IMR-90 (cell line): ENCODE results near the gene ANKRD16. TPM values are rescaled to one million over a fixed set of nuclear protein-coding genes. Genes with fewer than 3 reads are reported as not detected.
A peak's percentile ranks its signal among the peaks of the same experiment; 100 is the strongest.

Experiments
- ATAC-seq: fragments of 200-7000 bp; cut with Tn5 transposase; 2 replicates; pipeline ENCODE4 v1.9.1; 2020; ENCODE audit warnings: low read depth, mild to moderate bottlenecking, moderate library complexity
- BruUV-seq: library from RNA; stranded (reverse); fragments of 400-500 nt; replicated peaks from 2 replicates; lab custom pipeline; 2021; lab: Mats Ljungman, UMichigan
- CTCF ChIA-PET: fragments of 300-600 bp; formaldehyde crosslinking; extraction: SDS; loops from one replicate; lab custom pipeline; 2021; ENCODE audit warnings: antibody characterized with exemption; lab: Yijun Ruan, JAX
- POLR2A ChIA-PET: fragments of 300-600 bp; sonication (Branson Sonifier 250); formaldehyde crosslinking; loops from one replicate; lab custom pipeline; 2022; ENCODE audit warnings: antibody characterized with exemption; ENCODE audit not compliant: unreplicated experiment; lab: Charles Lee
- DNase-seq: peaks from one replicate; pipeline ENCODE4 v3.0.0; 2013
- H2AFZ ChIP-seq: replicated peaks from 2 replicates; pipeline ENCODE3; 2013; ENCODE audit warnings: low read length, mild to moderate bottlenecking; ENCODE audit not compliant: poor library complexity
- H2AK5ac ChIP-seq: 2 replicates; pipeline ENCODE4 v1.6.1; 2013; ENCODE audit warnings: low read depth, low read length, inconsistent platforms
- H2AK9ac ChIP-seq: replicated peaks from 2 replicates; pipeline ENCODE3; 2013; ENCODE audit warnings: mild to moderate bottlenecking, low read depth, low read length, moderate library complexity; ENCODE audit not compliant: poor library complexity
- H2BK120ac ChIP-seq: 2 replicates; pipeline ENCODE4 v1.6.1; 2013; ENCODE audit warnings: low read depth, low read length, inconsistent platforms
- H2BK15ac ChIP-seq: 3 replicates; pipeline ENCODE4 v1.6.1; 2013; ENCODE audit warnings: low read depth, low read length, inconsistent platforms
- H2BK20ac ChIP-seq: 2 replicates; pipeline ENCODE4 v1.6.1; 2013; ENCODE audit warnings: low read depth, mild to moderate bottlenecking, inconsistent platforms, low read length, moderate library complexity
- H2BK5ac ChIP-seq: 2 replicates; pipeline ENCODE4 v1.6.1; 2013; ENCODE audit warnings: mild to moderate bottlenecking, low read depth, low read length, inconsistent platforms; ENCODE audit not compliant: poor library complexity, severe bottlenecking
- H3K14ac ChIP-seq: replicated peaks from 2 replicates; pipeline ENCODE4 v1.6.1; 2013; ENCODE audit warnings: low read depth, low read length, inconsistent platforms
- H3K18ac ChIP-seq: 2 replicates; pipeline ENCODE4 v1.6.1; 2013; ENCODE audit warnings: low read depth, low read length, control low read depth
- H3K23ac ChIP-seq: 2 replicates; pipeline ENCODE4 v1.6.1; 2013; ENCODE audit warnings: low read depth, low read length, inconsistent platforms
- H3K27ac ChIP-seq: 2 replicates; pipeline ENCODE4 v1.5.1; 2013; ENCODE audit warnings: mild to moderate bottlenecking, control low read depth, low read length; ENCODE audit not compliant: insufficient read depth
- H3K27me3 ChIP-seq: 2 replicates; pipeline ENCODE4 v1.6.1; 2013; ENCODE audit warnings: low read length; ENCODE audit not compliant: control insufficient read depth, insufficient read depth
- H3K36me3 ChIP-seq: 2 replicates; pipeline ENCODE4 v1.6.1; 2013; ENCODE audit warnings: low read length, mixed read lengths; ENCODE audit not compliant: control insufficient read depth, insufficient read depth
- H3K4ac ChIP-seq: 2 replicates; pipeline ENCODE4 v1.6.1; 2013; ENCODE audit warnings: low read depth, low read length, inconsistent platforms
- H3K4me1 ChIP-seq: 2 replicates; pipeline ENCODE4 v1.6.1; 2013; ENCODE audit warnings: low read length, mixed read lengths; ENCODE audit not compliant: control insufficient read depth, insufficient read depth
- H3K4me2 ChIP-seq: 2 replicates; pipeline ENCODE4 v1.6.1; 2013; ENCODE audit warnings: low read depth, mild to moderate bottlenecking, control low read depth, low read length, moderate library complexity
- H3K4me3 ChIP-seq: 2 replicates; pipeline ENCODE4 v1.5.1; 2013; ENCODE audit warnings: low read depth, mild to moderate bottlenecking, control low read depth, low read length, moderate library complexity; ENCODE audit not compliant: insufficient read depth
- H3K56ac ChIP-seq: 2 replicates; pipeline ENCODE4 v1.6.1; 2013; ENCODE audit warnings: low read length, inconsistent platforms; ENCODE audit not compliant: insufficient read depth; ENCODE audit errors: extremely low read depth
- H3K79me1 ChIP-seq, 2 experiments: 2 replicates each; pipeline ENCODE4 v1.6.1; 2013; ENCODE audit warnings: low read length in 2 of 2, inconsistent platforms in 1 of 2, low read depth in 1 of 2
- H3K9ac ChIP-seq: 2 replicates; pipeline ENCODE4 v1.6.1; 2013; ENCODE audit warnings: low read depth, low read length, control low read depth
- H3K9me1 ChIP-seq: 2 replicates; pipeline ENCODE4 v1.6.1; 2013; ENCODE audit warnings: low read length, inconsistent platforms; ENCODE audit not compliant: insufficient read depth
- H3K9me3 ChIP-seq: 2 replicates; pipeline ENCODE4 v1.6.1; 2013; ENCODE audit warnings: low read length; ENCODE audit not compliant: control insufficient read depth, insufficient read depth
- H4K20me1 ChIP-seq: 2 replicates; pipeline ENCODE4 v1.6.1; 2013; ENCODE audit warnings: low read length, inconsistent platforms; ENCODE audit not compliant: insufficient read depth
- H4K5ac ChIP-seq: 2 replicates; pipeline ENCODE4 v1.6.1; 2013; ENCODE audit warnings: mild to moderate bottlenecking, low read depth, low read length, control low read depth
- H4K8ac ChIP-seq, 2 experiments: 2 replicates each; pipeline ENCODE4 v1.6.1; 2013; ENCODE audit warnings: low read depth in 2 of 2, low read length in 2 of 2, control low read depth in 1 of 2, inconsistent platforms in 1 of 2
- H4K91ac ChIP-seq: 2 replicates; pipeline ENCODE4 v1.6.1; 2013; ENCODE audit warnings: low read depth, low read length, inconsistent platforms; ENCODE audit not compliant: insufficient read depth
- CEBPB ChIP-seq: IDR thresholded peaks from 2 replicates; pipeline ENCODE4 v1.6.1; 2012; ENCODE audit warnings: low read depth, low read length, improper control_type of control experiment
- CHD1 ChIP-seq: IDR thresholded peaks from 2 replicates; pipeline ENCODE4 v1.6.1; 2012; ENCODE audit warnings: low read depth, low read length, improper control_type of control experiment
- ELK1 ChIP-seq: fragments of 150-350 bp; IDR thresholded peaks from 2 replicates; pipeline ENCODE4 v1.6.1; 2016; ENCODE audit warnings: low read depth, mild to moderate bottlenecking, low read length, moderate library complexity, borderline replicate concordance
- FOS ChIP-seq: fragments of 150-350 bp; IDR thresholded peaks from 2 replicates; pipeline ENCODE4 v1.6.1; 2016; ENCODE audit warnings: low read depth, low read length
- MAFK ChIP-seq: IDR thresholded peaks from 2 replicates; pipeline ENCODE4 v1.6.1; 2012; ENCODE audit warnings: low read depth, low read length, improper control_type of control experiment
- MXI1 ChIP-seq: IDR thresholded peaks from 2 replicates; pipeline ENCODE4 v1.6.1; 2012; ENCODE audit warnings: low read depth, mild to moderate bottlenecking, low read length, moderate library complexity, borderline replicate concordance
- NFE2L2 ChIP-seq: fragments of 150-350 bp; IDR thresholded peaks from 2 replicates; pipeline ENCODE4 v1.6.1; 2016; ENCODE audit warnings: low read depth, mild to moderate bottlenecking, low read length
- POLR2A ChIP-seq: IDR thresholded peaks from 2 replicates; pipeline ENCODE4 v1.6.1; 2012; ENCODE audit warnings: mild to moderate bottlenecking, low read depth, low read length
- RAD21 ChIP-seq: IDR thresholded peaks from 2 replicates; pipeline ENCODE4 v1.6.1; 2012; ENCODE audit warnings: low read length, improper control_type of control experiment
- RCOR1 ChIP-seq: IDR thresholded peaks from 2 replicates; pipeline ENCODE4 v1.6.1; 2012; ENCODE audit warnings: mild to moderate bottlenecking, low read length, improper control_type of control experiment; ENCODE audit not compliant: insufficient replicate concordance
- RFX5 ChIP-seq: IDR thresholded peaks from 2 replicates; pipeline ENCODE4 v1.8.0; 2012; ENCODE audit warnings: low read depth, mild to moderate bottlenecking, low read length, moderate library complexity
- SMC3 ChIP-seq: fragments of 150-350 bp; IDR thresholded peaks from 2 replicates; pipeline ENCODE4 v1.6.1; 2016; ENCODE audit warnings: low read depth, mild to moderate bottlenecking, antibody characterized with exemption, low read length, moderate library complexity
- WGBS, 2 experiments: methylation state at CpG; one replicate each; pipeline versions ENCODE4 v1.1.5 to v1.1.7; 2013; ENCODE audit warnings: missing lambda C conversion rate in 2 of 2; ENCODE audit not compliant: insufficient read length in 1 of 2; ENCODE audit errors: extremely low coverage in 2 of 2; 5-methylcytosine and 5-hydroxymethylcytosine counted together
- dilution Hi-C: fragments of 300-500 bp; cut with HindIII; formaldehyde crosslinking; loops from one replicate; pipeline ENCODE4 v1.14.3; 2018; ENCODE audit warnings: low sequenced_read_pairs; ENCODE audit not compliant: unreplicated experiment
- in situ Hi-C: fragments of 300-500 bp; cut with MboI; formaldehyde crosslinking; loops from 3 replicates; pipeline ENCODE4 v1.14.3; 2019; ENCODE audit warnings: low sequenced_read_pairs, inconsistent platforms, mixed read lengths
- intact Hi-C: fragments of 100-400 bp; cut with micrococcal nuclease; formaldehyde crosslinking; loops from 2 replicates; pipeline ENCODE4 v1.10.0; 2022
- polyA plus RNA-seq, 3 experiments: library from polyadenylated mRNA; depleted of rRNA; stranded (reverse); fragments of >200 nt; gene quantifications; 2 replicates each; pipeline ENCODE4 v1.2.3, GENCODE V29; 2012; ENCODE audit warnings: low replicate concordance in 1 of 3
- total RNA-seq: library from RNA; depleted of rRNA; stranded (reverse); fragments of >200 nt; gene quantifications from 2 replicates; pipeline ENCODE4 v1.2.3, GENCODE V29; 2012

ANKRD16 gene
- total and polyA plus RNA-seq, 2 of the 4 experiments (the other 2 are of a cell fraction), result 5.1 to 5.7 TPM

GRCh38 chr10:5889624-5890451 is at the start of gene ANKRD16, which contains the start of gene FBH1 (continued):
- TF ChIP-seq ELK1 (no peak), FOS (peak; percentile 76; the same call in 1 of the 2 replicates), MXI1 (peak; percentile 87; the same call in 1 of the 2 replicates)

GRCh38 chr10:5938291-5938690 is 48.6 kb upstream of the ANKRD16 start:
- Histone ChIP-seq H3K4me3 (no peak overlapping the region), H3K9me3 (no peaks in the 10 kb centered on the region), H2AK5ac (no peak overlapping the region), H3K27ac (no peak overlapping the region), H2BK5ac (no peak overlapping the region), H4K91ac (no peak overlapping the region), H3K4me2 (no peak overlapping the region), H3K14ac (no peak overlapping the region), H3K79me1 (peaks cover 4 to 8% of the 10 kb centered on the region in 2 experiments), H2AFZ (no peak overlapping the region), H2BK20ac (no peak overlapping the region), H4K20me1 (no peaks in the 10 kb centered on the region; the same call in 1 of the 2 replicates), H3K4me1 (peaks cover under 1% of the 10 kb centered on the region), H4K8ac (no peak overlapping the region), H3K4ac (no peak overlapping the region), H3K18ac (no peak overlapping the region), H3K27me3 (no peaks in the 10 kb centered on the region), H4K5ac (no peak overlapping the region), H3K23ac (no peak overlapping the region), H2BK15ac (no peak overlapping the region), H3K36me3 (peaks cover 42% of the 10 kb centered on the region), H2AK9ac (no peak overlapping the region), H3K9ac (no peak overlapping the region), H2BK120ac (no peak overlapping the region), H3K9me1 (peaks cover 8% of the 10 kb centered on the region; the same call in 1 of the 2 replicates), H3K56ac (no peak overlapping the region)
- no peak for ATAC-seq
- CTCF ChIA-PET, result no interaction called here
- dilution Hi-C loops, result no loop called here
- TF ChIP-seq RFX5 (no peak), MXI1 (no peak), SMC3 (no peak), ELK1 (no peak), MAFK (no peak), NFE2L2 (no peak), POLR2A (no peak), RAD21 (no peak), CEBPB (no peak), CHD1 (no peak), RCOR1 (no peak)
- 91% methylated on average over 6 of the region's 12 CpGs; no CpG with 5 or more reads in 1 of the 2 experiments for WGBS, 2 experiments
- in situ Hi-C loops, result no loop called here
- intact Hi-C loops, result no loop called here
- POLR2A ChIA-PET, result no interaction called here
- BruUV-seq, result no TSS peak
- DNase-seq, result no peak
